ENCODE measurements around the gene EIF4EBP2. TPM values are rescaled to one million over a fixed set of nuclear protein-coding genes. Genes with fewer than 3 reads are reported as not detected.

Gene EIF4EBP2
- total RNA-seq, 1 experiment from 2014 or later, result 80.3 TPM

DNA sequence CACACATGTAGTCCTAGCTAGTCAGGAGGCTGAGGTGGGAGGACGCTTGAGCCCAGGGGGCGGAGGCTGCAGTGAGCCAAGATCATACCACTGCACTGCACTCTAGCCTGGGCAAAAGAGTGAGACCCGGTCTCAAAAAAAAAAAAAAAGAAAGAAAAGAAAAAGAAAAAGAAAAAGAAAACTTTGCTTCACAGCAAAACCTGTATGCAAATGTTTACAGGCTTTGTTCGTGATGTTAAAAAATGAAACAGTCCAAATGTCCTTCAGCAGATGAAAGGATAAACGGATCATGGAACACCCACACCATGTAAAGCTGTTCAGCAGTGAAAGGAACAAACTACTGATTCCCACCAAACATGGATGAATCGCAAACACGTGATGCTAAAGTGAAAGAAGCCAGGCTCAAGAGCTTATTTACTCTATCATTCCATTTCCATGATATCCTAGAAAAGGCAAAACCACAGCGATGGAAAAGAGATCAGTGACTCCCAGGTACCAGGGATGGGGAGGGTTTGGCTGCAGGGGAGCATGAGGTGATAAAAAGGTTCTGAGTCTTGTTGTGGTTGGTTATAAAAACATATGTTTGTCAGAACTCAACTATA lies 36.6 kb upstream of the EIF4EBP2 start:
- Histone ChIP-seq H3K9me2 (ENCODE audit: insufficient read depth) (no peaks in the 10 kb centered on the region), H3F3A (ENCODE audit: insufficient read depth, low read depth) (peaks cover 12% of the 10 kb centered on the region), H4K20me1 (ENCODE audit: insufficient read depth) (no peaks in the 10 kb centered on the region), H2AFZ (no peak overlapping the region), H3K9me3 (ENCODE audit: insufficient read depth, low read depth) (no peaks in the 10 kb centered on the region), H3K4me1 (replicated peaks; ENCODE audit: insufficient read depth) (peaks cover 22% of the 10 kb centered on the region), H3K27me3 (ENCODE audit: insufficient read depth, low read depth) (no peaks in the 10 kb centered on the region), H3K27ac (no peak overlapping the region), H3K79me2 (ENCODE audit: low read depth) (peaks cover 5% of the 10 kb centered on the region), H3K4me2 (no peak overlapping the region), H3K36me3 (ENCODE audit: low read depth) (no peaks in the 10 kb centered on the region), H3K4me3 (no peak overlapping the region)
- no peak for DNase-seq
- POLR2A ChIA-PET (ENCODE audit: unreplicated experiment), result no interaction called here
- no peak for TF ChIP-seq EZH2 (IDR thresholded peaks at IDR 0.05; ENCODE audit: low read depth)
- TF ChIP-seq, protein P1, sequence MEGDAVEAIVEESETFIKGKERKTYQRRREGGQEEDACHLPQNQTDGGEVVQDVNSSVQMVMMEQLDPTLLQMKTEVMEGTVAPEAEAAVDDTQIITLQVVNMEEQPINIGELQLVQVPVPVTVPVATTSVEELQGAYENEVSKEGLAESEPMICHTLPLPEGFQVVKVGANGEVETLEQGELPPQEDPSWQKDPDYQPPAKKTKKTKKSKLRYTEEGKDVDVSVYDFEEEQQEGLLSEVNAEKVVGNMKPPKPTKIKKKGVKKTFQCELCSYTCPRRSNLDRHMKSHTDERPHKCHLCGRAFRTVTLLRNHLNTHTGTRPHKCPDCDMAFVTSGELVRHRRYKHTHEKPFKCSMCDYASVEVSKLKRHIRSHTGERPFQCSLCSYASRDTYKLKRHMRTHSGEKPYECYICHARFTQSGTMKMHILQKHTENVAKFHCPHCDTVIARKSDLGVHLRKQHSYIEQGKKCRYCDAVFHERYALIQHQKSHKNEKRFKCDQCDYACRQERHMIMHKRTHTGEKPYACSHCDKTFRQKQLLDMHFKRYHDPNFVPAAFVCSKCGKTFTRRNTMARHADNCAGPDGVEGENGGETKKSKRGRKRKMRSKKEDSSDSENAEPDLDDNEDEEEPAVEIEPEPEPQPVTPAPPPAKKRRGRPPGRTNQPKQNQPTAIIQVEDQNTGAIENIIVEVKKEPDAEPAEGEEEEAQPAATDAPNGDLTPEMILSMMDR (conservative IDR thresholded peaks at IDR 0.05), result no peak
- BruUV-seq (replicated peaks), result no TSS peak
- CTCF ChIA-PET, result interaction anchor here (0.6 to 1.3 kb wide), 3 partner anchors 38 to 146 kb away, joined by 3 to 11 read pairs (median 4); no protein-coding TSS in a partner anchor
- intact Hi-C loops (cut with micrococcal nuclease; ENCODE audit: unreplicated experiment), result loop anchor here (10.0 kb wide), 1 partner anchor 222 kb away; the partner anchor contains the start of gene TYSND1

DNA sequence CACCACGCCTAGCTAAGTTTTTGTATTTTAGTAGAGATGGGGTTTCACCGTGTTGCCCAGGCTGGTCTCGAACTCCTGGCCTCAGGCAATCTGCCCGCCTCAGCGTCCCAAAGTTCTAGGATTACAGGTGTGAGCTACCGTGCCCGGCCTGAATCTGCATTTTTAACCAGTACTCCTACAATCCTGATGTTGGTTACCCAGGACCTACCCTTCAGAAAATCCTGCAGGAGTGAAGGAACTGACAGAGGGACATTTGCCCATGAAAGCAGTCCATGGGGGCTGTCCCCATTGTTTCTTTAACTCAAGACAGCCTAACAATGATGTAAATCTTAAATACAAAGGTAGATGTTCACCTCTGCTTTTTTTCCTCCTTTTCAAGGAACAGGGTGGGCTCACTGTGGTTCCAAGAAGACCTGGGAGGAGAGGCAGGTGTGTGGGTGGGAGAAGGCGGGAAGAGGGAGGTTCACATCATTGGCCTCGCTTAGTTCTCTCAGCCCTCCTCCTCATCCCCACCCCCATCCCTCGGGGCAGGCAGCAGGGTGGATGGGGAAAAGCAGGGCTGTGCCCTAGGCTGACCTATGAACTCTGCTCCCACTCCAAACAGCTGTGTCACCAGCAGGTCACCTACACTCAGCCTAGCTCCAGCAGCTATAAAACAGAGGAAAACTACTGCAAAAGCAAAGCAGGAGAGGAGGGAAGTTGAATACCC lies 35.0 kb upstream of the EIF4EBP2 start:
- no peak for DNase-seq
- POLR2A ChIA-PET (ENCODE audit: unreplicated experiment), result interaction anchor here (0.6 kb wide), 1 partner anchor 9 kb away, joined by 4 read pairs; no protein-coding TSS in a partner anchor
- H4K20me1 ChIP-seq (ENCODE audit: insufficient read depth), result no peaks in the 10 kb centered on the region
- peaks cover 6% of the 10 kb centered on the region for H3K4me1 ChIP-seq (replicated peaks; ENCODE audit: insufficient read depth)
- BruUV-seq (replicated peaks), result no TSS peak
- CTCF ChIA-PET, result interaction anchor here (0.7 kb wide), 1 partner anchor 19 kb away, joined by 3 read pairs; no protein-coding TSS in a partner anchor
- peaks cover 4% of the 10 kb centered on the region for H3F3A ChIP-seq (ENCODE audit: insufficient read depth, low read depth)
- no peaks in the 10 kb centered on the region for H3K9me2 ChIP-seq (ENCODE audit: insufficient read depth)
- H3K27ac ChIP-seq, result no peak overlapping the region
- H3K4me2 ChIP-seq, result no peak overlapping the region
- no peaks in the 10 kb centered on the region for H3K27me3 ChIP-seq (ENCODE audit: insufficient read depth, low read depth)
- no peak overlapping the region for H2AFZ ChIP-seq
- H3K4me3 ChIP-seq, result no peak overlapping the region
- H3K36me3 ChIP-seq (ENCODE audit: low read depth), result no peaks in the 10 kb centered on the region
- no peaks in the 10 kb centered on the region for H3K79me2 ChIP-seq (ENCODE audit: low read depth)
- no peaks in the 10 kb centered on the region for H3K9me3 ChIP-seq (ENCODE audit: insufficient read depth, low read depth)
- intact Hi-C loops (cut with micrococcal nuclease; ENCODE audit: unreplicated experiment), result loop anchor here (10.0 kb wide), 1 partner anchor 224 kb away; the partner anchor contains the start of gene TYSND1
- TF ChIP-seq, protein P1 (conservative IDR thresholded peaks at IDR 0.05), result no peak
- TF ChIP-seq EZH2 (IDR thresholded peaks at IDR 0.05; ENCODE audit: low read depth), result no peak

DNA sequence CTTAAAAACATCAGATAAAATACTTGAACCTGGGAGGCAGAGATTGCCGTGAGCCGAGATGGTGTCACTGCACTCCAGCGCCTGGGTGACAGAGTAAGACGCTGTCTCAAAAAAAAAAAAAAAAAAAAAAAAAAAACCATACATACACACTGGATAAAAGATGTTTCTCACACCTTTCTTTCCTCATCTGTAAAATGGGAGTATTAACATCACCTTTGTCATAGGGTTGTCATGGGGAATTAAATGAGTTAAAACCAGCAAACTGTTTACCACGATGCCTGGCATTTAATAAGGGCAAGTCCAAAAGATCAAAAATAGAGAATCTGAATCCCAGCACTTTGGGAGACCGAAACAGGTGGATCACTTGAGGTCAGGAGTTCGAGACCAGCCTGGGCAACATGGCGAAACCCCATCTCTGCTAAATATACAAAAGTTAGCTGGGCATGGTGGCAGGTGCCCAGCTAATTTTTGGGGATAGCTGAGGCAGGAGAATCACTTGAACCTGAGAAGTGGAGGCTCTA lies 34.4 kb upstream of the EIF4EBP2 start:
- Histone ChIP-seq H3K27ac (no peak overlapping the region), H3K4me3 (no peak overlapping the region), H3K9me2 (ENCODE audit: insufficient read depth) (no peaks in the 10 kb centered on the region), H4K20me1 (ENCODE audit: insufficient read depth) (no peaks in the 10 kb centered on the region), H3K4me1 (replicated peaks; ENCODE audit: insufficient read depth) (peaks cover 3% of the 10 kb centered on the region; the same call in 1 of the 2 replicates), H3K36me3 (ENCODE audit: low read depth) (no peaks in the 10 kb centered on the region), H2AFZ (no peak overlapping the region), H3K79me2 (ENCODE audit: low read depth) (no peaks in the 10 kb centered on the region), H3K9me3 (ENCODE audit: insufficient read depth, low read depth) (no peaks in the 10 kb centered on the region), H3K4me2 (no peak overlapping the region), H3K27me3 (ENCODE audit: insufficient read depth, low read depth) (no peaks in the 10 kb centered on the region), H3F3A (ENCODE audit: insufficient read depth, low read depth) (no peaks in the 10 kb centered on the region; the same call in none of the 2 replicates)
- ChIA-PET CTCF (interaction anchor here (0.7 kb wide), 1 partner anchor 18 kb away, joined by 3 read pairs; no protein-coding TSS in a partner anchor), POLR2A (ENCODE audit: unreplicated experiment) (no interaction called here)
- no peak for DNase-seq
- no TSS peak for BruUV-seq (replicated peaks)
- TF ChIP-seq, protein P1 (conservative IDR thresholded peaks at IDR 0.05), result no peak
- intact Hi-C loops (cut with micrococcal nuclease; ENCODE audit: unreplicated experiment), result loop anchor here (10.0 kb wide), 1 partner anchor 225 kb away; the partner anchor contains the start of gene TYSND1
